Keratinocyte (primary cell): ENCODE data around the gene GRM7.

Experiments
- CTCF ChIP-seq, 3 experiments: IDR thresholded peaks in 1 of 3; conservative IDR thresholded peaks in 1 of 3; optimal IDR thresholded peaks in 1 of 3; 2 replicates in 2 of 3; 3 replicates in 1 of 3; pipeline versions ENCODE3 to v1.5.1; 2011; ENCODE audit warnings: low read length in 3 of 3, mild to moderate bottlenecking in 3 of 3, moderate library complexity in 2 of 3, control low read depth in 1 of 3, inconsistent platforms in 1 of 3; ENCODE audit not compliant: insufficient read depth in 2 of 3; ENCODE audit errors: extremely low read depth in 1 of 3
- EZH2 ChIP-seq: IDR thresholded peaks from one replicate; pipeline ENCODE4 v1.6.1; 2012; ENCODE audit warnings: inconsistent platforms, mild to moderate bottlenecking, low read length, moderate library complexity

GRCh38 chr3:7484636-7485035 lies 623.7 kb downstream of the GRM7 start:
- TF ChIP-seq EZH2 = no peak
- no peak for TF ChIP-seq CTCF (optimal IDR thresholded peaks at IDR 0.05 in 1 of 3, IDR thresholded peaks at IDR 0.05 in 1 of 3, conservative IDR thresholded peaks at IDR 0.05 in 1 of 3; ENCODE audit: extremely low read depth in 1 of 3, insufficient read depth in 2 of 3, low read length in 3 of 3)
